IPS-20b (cell line): Measurements from ENCODE around the gene LRFN2.

Experiments
- H3K27ac ChIP-seq: one replicate; pipeline ENCODE4 v1.5.1; 2013; ENCODE audit warnings: low read length
- H3K27me3 ChIP-seq: 2 replicates; pipeline ENCODE4 v1.6.1; 2013; ENCODE audit warnings: mild to moderate bottlenecking, low read length, inconsistent platforms; ENCODE audit not compliant: insufficient read depth
- H3K36me3 ChIP-seq: 2 replicates; pipeline ENCODE4 v1.6.1; 2013; ENCODE audit warnings: low read depth, mild to moderate bottlenecking, inconsistent platforms, low read length, moderate library complexity; ENCODE audit not compliant: insufficient read depth
- H3K4me1 ChIP-seq: 2 replicates; pipeline ENCODE4 v1.6.1; 2013; ENCODE audit warnings: mild to moderate bottlenecking, control low read depth, inconsistent platforms, low read length, moderate library complexity; ENCODE audit not compliant: insufficient read depth
- H3K4me3 ChIP-seq: 2 replicates; pipeline ENCODE4 v1.5.1; 2013; ENCODE audit warnings: mild to moderate bottlenecking, low read length, inconsistent platforms
- H3K9ac ChIP-seq: 2 replicates; pipeline ENCODE4 v1.6.1; 2013; ENCODE audit warnings: low read depth, mild to moderate bottlenecking, inconsistent platforms, low read length, moderate library complexity
- H3K9me3 ChIP-seq: 2 replicates; pipeline ENCODE4 v1.6.1; 2013; ENCODE audit warnings: mild to moderate bottlenecking, low read depth, low read length, inconsistent platforms; ENCODE audit not compliant: insufficient read depth

The LRFN2 gene

DNA sequence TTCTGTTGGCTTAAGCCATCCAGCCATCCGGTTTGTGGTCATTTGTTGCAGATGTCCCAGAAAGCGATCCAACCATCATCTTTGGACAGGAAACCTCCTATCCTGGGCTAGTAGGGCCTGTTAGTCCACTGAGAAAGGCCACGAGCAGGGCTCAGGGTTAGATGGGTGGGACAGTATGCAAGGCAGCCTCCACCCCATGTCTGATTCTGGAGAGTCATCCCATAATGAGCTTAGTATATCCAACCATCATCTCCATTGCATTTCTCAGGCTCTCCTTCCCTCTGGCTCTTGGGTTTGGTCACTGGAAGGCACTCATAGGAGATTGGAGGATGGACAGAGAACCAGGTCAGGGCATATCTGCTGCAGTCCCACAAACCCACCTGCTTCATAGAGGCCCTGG lies 117.8 kb downstream of the LRFN2 start:
- Histone ChIP-seq H3K4me1 (peaks cover 2% of the 10 kb centered on the region; the same call in 1 of the 2 replicates), H3K9me3 (no peaks in the 10 kb centered on the region), H3K27me3 (no peaks in the 10 kb centered on the region), H3K4me3 (no peak overlapping the region), H3K9ac (no peak overlapping the region), H3K27ac (no peak overlapping the region), H3K36me3 (no peaks in the 10 kb centered on the region)

DNA sequence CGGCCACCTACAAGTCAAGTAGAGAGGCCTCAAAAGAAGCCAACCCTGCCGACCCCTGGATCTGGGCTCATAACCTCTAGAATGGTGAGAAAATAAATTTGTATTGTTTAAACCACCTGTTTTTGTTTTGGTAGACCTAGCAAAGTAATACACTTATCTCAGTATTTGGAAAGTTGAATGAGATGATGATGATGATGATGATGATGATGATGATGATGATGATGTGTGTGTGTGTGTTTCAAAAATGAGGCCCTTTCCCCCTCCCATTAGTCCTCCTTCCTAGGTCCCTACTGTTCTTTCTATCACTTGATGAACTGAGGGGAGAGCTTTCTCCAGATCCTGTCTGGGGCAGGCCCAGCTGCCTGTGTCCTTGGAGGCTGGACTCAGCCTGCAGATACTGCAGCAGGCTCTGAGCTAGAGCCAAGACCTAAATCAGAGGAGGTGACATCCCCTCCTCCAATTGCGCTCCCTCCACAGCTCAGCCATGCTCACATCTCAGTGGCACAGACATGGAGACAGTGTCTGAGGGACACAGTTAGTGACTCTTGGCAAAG lies 120.1 kb downstream of the LRFN2 start:
- no peaks in the 10 kb centered on the region for H3K36me3 ChIP-seq
- no peak overlapping the region for H3K4me3 ChIP-seq
- H3K9ac ChIP-seq: no peak overlapping the region
- H3K4me1 ChIP-seq: peaks cover under 1% of the 10 kb centered on the region; the same call in 1 of the 2 replicates
- H3K27me3 ChIP-seq: no peaks in the 10 kb centered on the region
- H3K9me3 ChIP-seq: no peaks in the 10 kb centered on the region
- no peak overlapping the region for H3K27ac ChIP-seq

DNA sequence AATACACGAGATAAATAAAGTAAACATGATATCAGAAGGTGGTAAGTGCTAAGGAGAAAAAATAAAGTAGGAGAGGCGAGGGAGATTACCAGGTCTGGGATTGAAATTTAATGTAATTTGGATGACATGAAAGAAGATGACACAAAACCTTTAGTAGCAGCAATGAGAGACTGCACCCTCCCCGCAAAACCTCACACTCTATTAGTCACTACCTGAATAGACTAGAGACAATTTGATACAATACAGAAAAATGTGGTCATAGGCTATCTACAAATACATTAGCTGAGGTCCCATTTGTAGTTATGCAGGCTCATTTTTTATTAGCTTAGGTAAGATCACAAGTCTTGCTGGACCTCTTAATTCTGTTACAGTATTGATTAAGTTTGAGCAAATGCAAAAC lies 125.5 kb downstream of the LRFN2 start:
- no peaks in the 10 kb centered on the region for H3K27me3 ChIP-seq

DNA sequence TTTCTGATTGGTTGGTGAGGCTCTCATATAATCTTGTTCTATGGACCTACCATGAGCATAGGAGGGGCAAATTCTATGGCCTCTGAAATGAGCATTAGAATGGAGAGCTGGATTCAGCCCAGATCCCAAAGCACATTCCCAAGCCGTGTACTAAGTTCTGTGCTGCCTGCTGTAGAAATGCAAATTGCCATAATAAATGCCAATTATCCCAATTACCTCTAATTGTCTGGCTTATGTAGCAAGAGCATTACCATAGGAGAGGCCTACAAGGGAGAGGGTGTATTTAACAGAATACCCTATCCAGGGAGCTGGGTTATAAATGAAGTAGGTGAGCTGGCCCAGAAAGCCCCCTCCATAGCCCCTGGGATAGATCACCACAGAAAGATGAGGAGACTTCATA lies 126.8 kb downstream of the LRFN2 start:
- H3K4me3 ChIP-seq: no peak overlapping the region
- no peak overlapping the region for H3K9ac ChIP-seq
- no peak overlapping the region for H3K27ac ChIP-seq
- no peaks in the 10 kb centered on the region for H3K36me3 ChIP-seq
- no peaks in the 10 kb centered on the region for H3K4me1 ChIP-seq
- H3K9me3 ChIP-seq: no peaks in the 10 kb centered on the region
- H3K27me3 ChIP-seq: no peaks in the 10 kb centered on the region

More for the DNA sequence above, 125.5 kb downstream of the LRFN2 start:
- no peaks in the 10 kb centered on the region for H3K9me3 ChIP-seq
- no peaks in the 10 kb centered on the region for H3K4me1 ChIP-seq
- no peak overlapping the region for H3K27ac ChIP-seq
- H3K36me3 ChIP-seq: no peaks in the 10 kb centered on the region
- no peak overlapping the region for H3K9ac ChIP-seq
- no peak overlapping the region for H3K4me3 ChIP-seq

DNA sequence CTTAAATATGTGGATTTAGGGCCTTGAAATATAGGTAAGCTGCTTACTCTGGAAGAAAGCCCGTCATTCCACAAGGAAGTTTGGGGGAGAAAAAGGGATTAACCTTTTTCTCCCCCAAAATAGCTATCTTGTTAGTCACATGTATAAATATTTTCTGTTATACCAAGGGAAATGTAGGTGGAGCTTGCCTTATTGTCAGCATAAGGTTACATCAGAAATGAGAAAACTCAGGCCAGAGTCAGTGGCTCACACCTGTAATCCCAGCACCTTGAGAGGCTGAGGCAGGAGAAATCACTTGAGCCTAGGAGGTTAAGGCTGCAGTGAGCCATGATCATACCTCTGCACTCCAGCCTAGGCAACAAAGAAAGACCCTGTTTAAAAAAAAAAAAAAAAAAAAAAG lies 129.9 kb downstream of the LRFN2 start:
- Histone ChIP-seq H3K4me1 (no peaks in the 10 kb centered on the region), H3K27me3 (no peaks in the 10 kb centered on the region), H3K9ac (no peak overlapping the region), H3K36me3 (no peaks in the 10 kb centered on the region), H3K4me3 (no peak overlapping the region), H3K27ac (no peak overlapping the region), H3K9me3 (no peaks in the 10 kb centered on the region)

DNA sequence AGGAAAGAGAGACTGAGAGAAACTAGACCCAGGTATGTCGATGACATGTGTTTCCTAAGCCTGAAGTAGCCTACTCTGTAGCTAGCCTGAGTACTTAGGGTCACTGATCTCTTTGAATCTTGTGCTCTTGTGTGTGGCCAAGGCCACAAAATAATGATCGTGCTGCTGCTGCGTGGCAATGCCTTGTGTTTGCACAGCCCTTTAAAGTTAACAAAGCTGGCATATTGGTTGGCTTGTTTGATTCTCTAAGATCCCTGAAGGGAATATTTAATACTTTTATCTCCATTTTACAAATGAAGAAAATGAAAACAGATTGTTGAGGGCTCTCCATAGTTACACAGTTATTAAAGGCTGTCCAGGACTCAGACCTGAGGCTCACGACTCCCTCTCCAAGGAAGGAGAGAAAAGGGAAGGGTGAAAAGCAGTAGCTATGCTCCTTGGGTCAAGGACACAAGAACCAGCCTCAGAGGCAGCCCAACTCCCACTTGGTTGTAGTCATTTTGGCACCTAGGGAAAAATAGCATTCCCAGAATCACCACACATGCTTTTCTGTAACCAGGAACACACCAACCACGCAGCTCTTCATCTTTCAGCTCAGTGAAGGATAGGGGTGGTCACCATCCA lies 130.7 kb downstream of the LRFN2 start:
- no peaks in the 10 kb centered on the region for H3K9me3 ChIP-seq
- no peak overlapping the region for H3K4me3 ChIP-seq
- no peaks in the 10 kb centered on the region for H3K36me3 ChIP-seq
- H3K4me1 ChIP-seq: no peaks in the 10 kb centered on the region
- H3K9ac ChIP-seq: no peak overlapping the region
- H3K27ac ChIP-seq: no peak overlapping the region
- no peaks in the 10 kb centered on the region for H3K27me3 ChIP-seq

DNA sequence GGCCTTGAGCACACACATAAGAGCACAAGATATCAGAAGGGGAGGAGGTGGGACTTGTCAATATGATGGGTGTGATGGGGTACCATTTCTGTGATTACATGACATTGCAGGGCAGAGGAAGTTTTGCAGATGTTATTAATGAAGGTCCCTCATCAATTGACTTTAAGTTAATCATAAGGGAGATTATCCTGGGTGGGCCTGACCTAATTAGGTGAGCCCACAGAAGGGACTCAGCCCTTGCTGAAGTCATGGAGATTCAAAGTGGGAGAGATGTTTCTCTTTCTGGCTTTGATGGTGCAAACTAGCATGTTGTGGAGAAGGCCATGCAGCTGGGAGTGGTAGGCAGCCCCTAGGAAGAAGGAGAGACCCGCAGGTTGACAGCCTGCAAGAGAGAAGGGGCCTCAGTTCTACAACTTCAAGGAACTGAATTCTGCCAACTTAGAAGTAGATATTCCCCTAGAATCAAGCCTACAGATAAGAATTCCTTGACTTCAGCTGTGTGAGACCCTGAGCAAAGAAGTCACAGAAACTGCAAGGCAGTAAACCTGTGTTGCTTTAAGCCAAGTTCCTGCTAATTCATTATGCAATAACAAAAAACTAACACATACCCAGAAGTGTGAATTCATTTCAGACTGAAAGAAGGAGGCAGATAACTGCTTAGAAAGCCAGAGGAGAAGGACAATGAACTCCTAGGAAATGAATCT lies 131.3 kb downstream of the LRFN2 start:
- Histone ChIP-seq H3K27ac (no peak overlapping the region), H3K27me3 (no peaks in the 10 kb centered on the region), H3K9ac (no peak overlapping the region), H3K9me3 (no peaks in the 10 kb centered on the region), H3K4me3 (no peak overlapping the region), H3K4me1 (no peaks in the 10 kb centered on the region), H3K36me3 (no peaks in the 10 kb centered on the region)

DNA sequence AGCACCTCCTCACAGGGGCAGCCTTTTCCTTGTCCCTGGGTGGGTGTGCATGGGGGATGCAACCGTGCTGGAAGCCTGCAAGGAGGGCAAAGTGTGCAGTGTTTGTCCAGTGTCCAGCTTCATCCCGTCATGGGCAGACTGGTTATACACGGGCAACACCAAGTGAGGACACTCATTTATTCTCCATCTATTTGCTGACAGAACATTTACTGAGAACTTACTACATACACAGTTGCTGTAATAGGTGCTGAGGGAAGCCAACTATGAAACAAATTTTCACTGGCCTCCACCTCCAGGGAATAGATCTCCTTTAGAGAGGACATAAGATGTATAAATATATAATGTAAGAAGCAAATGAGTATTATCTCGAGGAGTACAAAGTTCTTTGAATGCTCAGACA lies 136.7 kb downstream of the LRFN2 start:
- Histone ChIP-seq H3K27ac (no peak overlapping the region), H3K4me1 (no peaks in the 10 kb centered on the region), H3K9me3 (no peaks in the 10 kb centered on the region), H3K9ac (no peak overlapping the region), H3K4me3 (no peak overlapping the region), H3K27me3 (no peaks in the 10 kb centered on the region), H3K36me3 (no peaks in the 10 kb centered on the region)

DNA sequence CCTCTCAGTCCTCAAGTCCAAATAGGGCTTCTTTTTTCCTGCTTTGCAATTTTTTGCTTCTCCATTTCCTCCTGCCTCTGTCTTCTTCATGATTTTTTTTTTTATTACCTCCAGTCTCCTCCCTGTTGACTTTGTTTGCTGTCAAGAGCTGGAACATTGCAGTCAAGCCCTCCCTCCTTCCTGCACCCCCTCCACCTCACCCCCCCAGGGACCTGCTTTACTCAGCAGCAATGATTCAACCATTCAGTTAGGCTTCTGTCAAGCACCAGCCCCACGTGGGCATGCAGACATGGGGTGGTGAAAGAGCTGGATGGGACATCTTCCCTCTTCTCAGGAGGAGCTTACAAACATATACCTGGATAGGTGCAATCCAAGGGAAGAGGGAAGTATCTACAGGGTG lies 142.4 kb downstream of the LRFN2 start:
- no peaks in the 10 kb centered on the region for H3K36me3 ChIP-seq
- H3K27ac ChIP-seq: no peak overlapping the region
- no peaks in the 10 kb centered on the region for H3K27me3 ChIP-seq
- no peak overlapping the region for H3K4me3 ChIP-seq
- peaks cover 4% of the 10 kb centered on the region; the same call in 1 of the 2 replicates for H3K4me1 ChIP-seq
- H3K9ac ChIP-seq: no peak overlapping the region
- no peaks in the 10 kb centered on the region for H3K9me3 ChIP-seq

DNA sequence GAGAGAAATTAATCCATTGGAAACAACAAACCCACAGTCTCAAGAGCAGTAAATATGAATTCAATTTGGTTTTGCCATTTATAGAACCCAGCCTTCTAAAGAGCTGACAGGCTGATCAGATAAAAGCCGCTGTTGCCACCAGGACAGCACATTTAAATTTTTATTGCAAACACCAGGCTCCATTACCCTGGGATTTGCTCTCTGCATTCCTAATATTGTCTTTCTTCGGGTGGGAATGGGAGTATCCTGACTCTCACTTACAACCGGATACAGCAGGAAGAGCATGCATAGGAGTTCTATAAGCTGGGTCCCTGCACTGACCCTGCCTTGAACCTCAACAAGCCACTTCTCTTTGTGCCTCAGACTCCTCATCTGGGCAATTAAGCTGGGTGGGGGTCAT lies 142.9 kb downstream of the LRFN2 start:
- H3K4me1 ChIP-seq: peaks cover 4% of the 10 kb centered on the region; the same call in 1 of the 2 replicates
- no peaks in the 10 kb centered on the region for H3K36me3 ChIP-seq
- no peak overlapping the region for H3K27ac ChIP-seq
- no peaks in the 10 kb centered on the region for H3K27me3 ChIP-seq
- no peaks in the 10 kb centered on the region for H3K9me3 ChIP-seq
- H3K9ac ChIP-seq: no peak overlapping the region
- H3K4me3 ChIP-seq: no peak overlapping the region

DNA sequence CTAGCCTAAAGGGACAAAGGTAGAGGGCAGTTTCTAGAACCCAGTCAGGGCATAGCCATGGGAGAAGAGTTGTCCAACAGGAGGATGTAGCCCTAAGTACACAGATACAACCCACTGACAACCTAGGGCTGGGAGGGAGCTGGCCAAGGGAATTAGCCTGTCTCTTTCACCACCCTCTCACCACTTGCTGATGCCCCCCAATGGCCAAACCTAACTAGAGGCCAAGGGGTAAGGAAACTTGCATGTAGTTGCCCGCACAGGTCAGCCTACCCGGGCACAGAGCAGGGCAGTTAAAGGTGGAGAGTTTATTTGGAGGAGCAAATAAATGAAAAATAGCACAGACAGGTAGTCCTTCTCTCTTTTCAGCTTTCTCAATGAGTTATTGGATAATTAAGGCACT lies 143.3 kb downstream of the LRFN2 start:
- Histone ChIP-seq H3K4me3 (no peak overlapping the region), H3K9me3 (no peaks in the 10 kb centered on the region), H3K9ac (no peak overlapping the region), H3K27ac (no peak overlapping the region), H3K4me1 (peaks cover 4% of the 10 kb centered on the region; the same call in 1 of the 2 replicates), H3K27me3 (no peaks in the 10 kb centered on the region), H3K36me3 (no peaks in the 10 kb centered on the region)

DNA sequence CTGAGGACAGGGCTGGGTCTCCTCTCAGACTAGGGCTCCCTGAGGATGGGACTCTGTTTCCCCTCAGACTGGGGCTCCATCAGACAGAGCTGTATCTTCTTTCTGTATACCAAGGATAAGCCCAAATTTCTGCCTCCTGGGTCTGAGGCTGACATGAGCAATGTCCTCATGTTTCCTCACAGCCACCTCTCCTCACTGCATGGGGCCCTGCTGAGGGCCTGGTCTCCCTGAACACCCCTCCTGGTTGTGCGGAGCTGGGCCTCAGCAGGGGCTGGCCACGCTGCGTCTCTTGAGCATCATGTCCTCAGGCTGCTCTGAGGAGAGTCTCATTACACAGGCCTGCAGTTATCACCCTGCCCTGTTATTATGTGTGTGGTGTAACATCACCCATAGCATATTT lies 144.6 kb downstream of the LRFN2 start:
- Histone ChIP-seq H3K27ac (no peak overlapping the region), H3K4me3 (no peak overlapping the region), H3K27me3 (no peaks in the 10 kb centered on the region), H3K4me1 (peaks cover 4% of the 10 kb centered on the region; the same call in 1 of the 2 replicates), H3K9me3 (no peaks in the 10 kb centered on the region), H3K36me3 (no peaks in the 10 kb centered on the region), H3K9ac (no peak overlapping the region)
